CD4-positive, alpha-beta memory T cell (primary cell): ENCODE data around the gene RANBP2. TPM values are rescaled to one million over a fixed set of nuclear protein-coding genes. Genes with fewer than 3 reads are reported as not detected.
A peak's percentile ranks its signal among the peaks of the same experiment; 100 is the strongest.

Source experiments
- CTCF ChIA-PET: fragments of 350-600 bp; sonication (Branson Sonifier 250); formaldehyde crosslinking; loops from one replicate; lab custom pipeline; 2021; ENCODE audit warnings: inconsistent platforms; ENCODE audit not compliant: partially characterized antibody; lab: Charles Lee
- POLR2A ChIA-PET: fragments of 350-600 bp; sonication (Branson Sonifier 250); formaldehyde crosslinking; loops from one replicate; lab custom pipeline; 2021; ENCODE audit not compliant: partially characterized antibody; lab: Charles Lee
- DNase-seq, 5 donors: peaks; one replicate each; pipeline versions ENCODE4 v3.0.0 to v3.0.0-alpha.2; 2020 to 2022; ENCODE audit warnings: mixed read lengths in 1 of 5
- H3K27ac ChIP-seq: one replicate; pipeline ENCODE4 v1.7.0; 2013; ENCODE audit warnings: low read depth, low read length
- H3K27me3 ChIP-seq: 2 replicates; pipeline ENCODE4 v1.7.0; 2013; ENCODE audit warnings: mild to moderate bottlenecking, low read length, moderate library complexity; ENCODE audit not compliant: insufficient read depth
- H3K36me3 ChIP-seq: 2 replicates; pipeline ENCODE4 v1.7.0; 2013; ENCODE audit warnings: mild to moderate bottlenecking, low read length, moderate library complexity; ENCODE audit not compliant: insufficient read depth
- H3K4me1 ChIP-seq: 2 replicates; pipeline ENCODE4 v1.7.0; 2013; ENCODE audit warnings: mild to moderate bottlenecking, low read length, moderate library complexity; ENCODE audit not compliant: insufficient read depth
- H3K4me3 ChIP-seq, 2 donors: one replicate each; pipeline ENCODE4 v1.7.0; 2013; ENCODE audit warnings: low read length in 2 of 2, mild to moderate bottlenecking in 1 of 2
- H3K9me3 ChIP-seq, 2 donors: one replicate each; pipeline ENCODE4 v1.7.0; 2013; ENCODE audit warnings: low read length in 2 of 2, control low read depth in 1 of 2; ENCODE audit not compliant: control insufficient read depth in 1 of 2
- H3K27ac Mint-ChIP-seq, 7 donors: one replicate each; pipeline ENCODE4 v1.8.0; 2020 to 2021; ENCODE audit warnings: mixed read lengths in 7 of 7, mild to moderate bottlenecking in 6 of 7, inconsistent platforms in 3 of 7, moderate library complexity in 3 of 7
- H3K27me3 Mint-ChIP-seq, 2 donors: one replicate each; pipeline ENCODE4 v1.8.0; 2020 to 2021; ENCODE audit warnings: mixed read lengths in 2 of 2
- H3K36me3 Mint-ChIP-seq, 2 donors: one replicate each; pipeline ENCODE4 v1.8.0; 2020 to 2021; ENCODE audit warnings: mixed read lengths in 2 of 2, inconsistent platforms in 1 of 2, mild to moderate bottlenecking in 1 of 2
- H3K4me1 Mint-ChIP-seq, 4 donors: one replicate each; pipeline ENCODE4 v1.8.0; 2020 to 2021; ENCODE audit warnings: mixed read lengths in 4 of 4, mild to moderate bottlenecking in 1 of 4
- H3K4me3 Mint-ChIP-seq, 8 donors: one replicate each; pipeline ENCODE4 v1.8.0; 2020 to 2021; ENCODE audit warnings: mixed read lengths in 8 of 8, mild to moderate bottlenecking in 7 of 8, moderate library complexity in 6 of 8, inconsistent platforms in 3 of 8
- H3K9me3 Mint-ChIP-seq, 8 donors: one replicate each; pipeline ENCODE4 v1.8.0; 2020 to 2021; ENCODE audit warnings: mixed read lengths in 8 of 8, mild to moderate bottlenecking in 5 of 8, inconsistent platforms in 3 of 8, moderate library complexity in 1 of 8
- intact Hi-C: fragments of 100-400 bp; cut with micrococcal nuclease; formaldehyde crosslinking; loops from one replicate; pipeline ENCODE4 v1.15.1; 2023
- polyA plus RNA-seq, 2 donors: library from polyadenylated mRNA; unstranded; fragments of 300-500 nt; fragmentation: Illumina TruSeq; gene quantifications; one replicate each; pipeline ENCODE4 v1.2.3, GENCODE V29; 2021
- total RNA-seq, 2 experiments: library from RNA; stranded (reverse); gene quantifications; one replicate each; pipeline ENCODE4 v1.2.3, GENCODE V29; 2021

RANBP2 gene
- total and polyA plus RNA-seq, 4 experiments from 2014 or later, result 2.8 to 102 (median 52.6) TPM

DNA sequence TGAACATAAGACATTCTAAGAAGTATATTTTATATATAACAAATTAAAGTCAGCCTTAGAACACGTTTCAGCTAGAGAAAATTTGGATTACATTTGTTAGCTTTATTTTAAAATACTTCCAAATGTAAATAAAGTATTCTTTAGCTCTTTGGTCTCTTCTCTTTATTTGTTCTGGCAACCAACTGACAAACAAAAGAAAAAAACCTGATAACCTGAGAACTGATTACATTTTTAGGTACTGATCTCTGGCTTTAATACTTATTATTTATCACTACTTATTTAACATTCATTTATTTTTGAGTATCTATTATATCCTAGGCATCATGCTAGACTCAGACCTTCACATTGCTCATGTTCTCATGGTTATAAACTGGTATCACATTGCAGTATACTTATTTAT, 85.8 kb downstream of the RANBP2 start:
- intact Hi-C loops, result no loop called here
- no peaks in the 10 kb centered on the region for H3K27me3 ChIP-seq
- CTCF ChIA-PET, result interaction anchor here (0.7 kb wide), 1 partner anchor 11 kb away, joined by 3 read pairs; no protein-coding TSS in a partner anchor

GRCh38 chr2:108805782-108806181, 86.5 kb downstream of the RANBP2 start:
- no peak overlapping the region for H3K4me3 Mint-ChIP-seq
- no peak overlapping the region for H3K27ac ChIP-seq
- no peak overlapping the region for H3K4me3 ChIP-seq
- peaks cover 0 to 6% (median under 1%) of the 10 kb centered on the region in 4 donors for H3K4me1 Mint-ChIP-seq
- POLR2A ChIA-PET, result no interaction called here
- peak overlapping the region in 1 of 7 donors; percentile 33 for H3K27ac Mint-ChIP-seq
- H3K9me3 ChIP-seq, result peaks cover 0 to 10% of the 10 kb centered on the region in 2 donors
- H3K27me3 ChIP-seq, result no peaks in the 10 kb centered on the region
- DNase-seq, result no peak
- H3K36me3 Mint-ChIP-seq, result peaks cover 49 to 50% of the 10 kb centered on the region in 2 donors
- peaks cover 3 to 25% (median 19%) of the 10 kb centered on the region in 8 donors for H3K9me3 Mint-ChIP-seq
- H3K27me3 Mint-ChIP-seq, result no peaks in the 10 kb centered on the region
- intact Hi-C loops, result no loop called here
- H3K36me3 ChIP-seq, result peaks cover 6% of the 10 kb centered on the region
- H3K4me1 ChIP-seq, result no peaks in the 10 kb centered on the region
- CTCF ChIA-PET, result interaction anchor here (0.7 kb wide), 1 partner anchor 10 kb away, joined by 3 read pairs; no protein-coding TSS in a partner anchor

More for the DNA sequence above, 85.8 kb downstream of the RANBP2 start:
- no peak for DNase-seq
- peaks cover 6% of the 10 kb centered on the region for H3K36me3 ChIP-seq
- no peak overlapping the region for H3K27ac ChIP-seq
- Mint-ChIP-seq H3K27me3 (no peaks in the 10 kb centered on the region), H3K4me1 (peaks cover 0 to 5% (median under 1%) of the 10 kb centered on the region in 4 donors), H3K36me3 (peaks cover 42% of the 10 kb centered on the region in 2 donors), H3K4me3 (no peak overlapping the region), H3K9me3 (peaks cover 0 to 17% (median 13%) of the 10 kb centered on the region in 8 donors), H3K27ac (no peak overlapping the region)
- no peaks in the 10 kb centered on the region for H3K4me1 ChIP-seq
- no peak overlapping the region for H3K4me3 ChIP-seq
- H3K9me3 ChIP-seq, result peaks cover 0 to 6% of the 10 kb centered on the region in 2 donors
- POLR2A ChIA-PET, result no interaction called here

DNA sequence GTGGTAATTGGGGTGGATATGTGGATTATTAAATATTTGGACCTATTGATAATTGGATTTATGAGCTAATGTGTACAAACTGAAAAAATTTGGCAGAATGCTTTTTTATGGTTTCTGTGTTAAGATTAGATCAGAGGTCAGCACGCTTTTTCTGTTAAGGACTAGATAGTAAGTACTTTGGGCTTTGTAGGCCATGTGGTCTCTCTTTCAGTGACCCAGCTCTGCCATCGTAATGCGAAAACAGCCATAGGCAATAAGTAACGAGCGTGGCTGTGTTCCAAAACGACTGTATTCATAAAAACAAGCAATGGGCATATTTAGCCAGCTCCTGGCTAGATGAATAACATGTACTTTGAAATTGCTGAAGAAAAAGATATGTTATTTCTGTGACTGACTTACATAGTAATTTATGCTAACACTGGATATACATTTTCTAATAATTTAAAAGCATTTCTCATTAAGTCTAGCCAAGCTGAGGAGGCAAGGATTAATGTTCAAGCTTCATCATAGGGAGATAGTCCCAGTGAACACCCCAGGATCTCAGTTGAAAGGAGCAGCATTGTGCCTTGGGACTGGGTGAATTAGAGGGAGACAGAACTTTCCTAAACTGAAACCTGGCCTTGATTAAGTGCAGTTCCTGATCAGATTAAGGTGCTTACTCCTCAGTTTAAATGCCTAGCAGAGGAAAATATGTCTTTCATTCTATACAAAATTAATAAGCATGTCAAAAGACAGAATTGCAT, 87.3 kb downstream of the RANBP2 start:
- peaks cover 0 to 10% of the 10 kb centered on the region in 2 donors for H3K9me3 ChIP-seq
- H3K27me3 Mint-ChIP-seq, result no peaks in the 10 kb centered on the region
- H3K36me3 ChIP-seq, result peaks cover 6% of the 10 kb centered on the region
- H3K27ac ChIP-seq, result no peak overlapping the region
- ChIA-PET POLR2A (no interaction called here), CTCF (no interaction called here)
- H3K4me1 Mint-ChIP-seq, result peaks cover 0 to 6% (median under 1%) of the 10 kb centered on the region in 4 donors
- no peak overlapping the region for H3K27ac Mint-ChIP-seq
- no peak for DNase-seq
- H3K4me3 Mint-ChIP-seq, result no peak overlapping the region
- intact Hi-C loops, result no loop called here
- no peaks in the 10 kb centered on the region for H3K27me3 ChIP-seq
- peaks cover 3 to 29% (median 19%) of the 10 kb centered on the region in 8 donors for H3K9me3 Mint-ChIP-seq
- no peak overlapping the region for H3K4me3 ChIP-seq
- no peaks in the 10 kb centered on the region for H3K4me1 ChIP-seq
- peaks cover 53% of the 10 kb centered on the region in 2 donors for H3K36me3 Mint-ChIP-seq

- intact Hi-C loops, result no loop called here
- POLR2A ChIA-PET, result no interaction called here
- no peak overlapping the region for H3K4me3 ChIP-seq
Observed at GRCh38 chr2:108809936-108810335, 90.7 kb downstream of the RANBP2 start.

DNA sequence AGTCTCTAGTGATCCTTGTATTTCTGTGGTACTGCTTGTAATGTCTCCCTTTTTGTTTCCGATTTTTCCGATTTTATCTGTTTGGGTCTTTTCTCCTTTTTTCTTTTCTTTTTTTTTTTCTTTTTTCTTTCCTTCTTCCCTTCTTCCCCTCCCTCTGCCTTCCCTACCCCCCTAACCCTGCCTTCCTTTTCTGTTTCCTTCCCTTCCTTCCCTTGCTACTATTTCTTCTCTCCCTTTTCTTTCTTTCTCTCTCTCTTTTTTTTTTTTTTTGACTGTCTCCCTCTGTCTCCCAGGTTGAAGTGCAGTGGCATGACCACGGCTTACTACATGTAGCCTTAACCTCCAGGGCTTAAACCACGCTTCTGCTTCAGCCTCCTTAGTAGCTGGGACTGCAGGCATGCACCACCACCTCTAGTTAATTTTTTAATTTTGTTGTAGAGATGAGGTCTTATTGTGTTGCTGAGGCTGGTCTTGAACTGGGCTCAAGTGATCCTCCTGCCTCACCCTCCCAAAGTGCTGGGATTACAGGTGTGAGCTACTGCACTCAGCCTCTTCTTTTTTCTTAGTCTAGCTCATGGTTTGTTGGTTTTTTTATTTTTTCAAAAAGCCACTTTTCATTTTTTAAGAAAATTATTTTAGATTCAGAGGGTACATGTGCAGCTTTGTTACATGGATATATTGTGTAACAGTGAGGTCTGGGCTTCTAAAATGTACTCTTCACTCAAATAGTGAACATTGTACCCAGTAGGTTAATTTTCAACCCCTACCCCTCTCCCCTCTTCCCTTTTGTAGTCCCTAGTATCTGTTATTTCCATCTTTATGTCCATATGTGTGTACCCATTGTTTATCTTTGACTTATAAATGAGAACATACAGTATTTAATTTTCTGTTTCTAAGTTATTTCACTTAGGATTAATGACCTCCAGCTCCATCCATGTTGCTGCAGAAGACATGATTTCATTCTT, 92.0 kb downstream of the RANBP2 start:
- DNase-seq, result no peak
- H3K36me3 ChIP-seq, result no peaks in the 10 kb centered on the region
- peaks cover 0 to 10% of the 10 kb centered on the region in 2 donors for H3K9me3 ChIP-seq
- CTCF ChIA-PET, result no interaction called here
- no peak overlapping the region for H3K4me3 Mint-ChIP-seq
- no peaks in the 10 kb centered on the region for H3K4me1 ChIP-seq
- H3K36me3 Mint-ChIP-seq, result peaks cover 52 to 59% of the 10 kb centered on the region in 2 donors
- peaks cover 0 to 6% (median under 1%) of the 10 kb centered on the region in 4 donors for H3K4me1 Mint-ChIP-seq
- H3K27ac Mint-ChIP-seq, result no peak overlapping the region
- POLR2A ChIA-PET, result no interaction called here
- no peak overlapping the region for H3K4me3 ChIP-seq
- peaks cover 3 to 29% (median 19%) of the 10 kb centered on the region in 8 donors for H3K9me3 Mint-ChIP-seq
- intact Hi-C loops, result no loop called here
- H3K27ac ChIP-seq, result no peak overlapping the region
- no peaks in the 10 kb centered on the region for H3K27me3 ChIP-seq
- H3K27me3 Mint-ChIP-seq, result no peaks in the 10 kb centered on the region

More at GRCh38 chr2:108809936-108810335, 90.7 kb downstream of the RANBP2 start:
- Histone ChIP-seq H3K36me3 (no peaks in the 10 kb centered on the region), H3K27ac (no peak overlapping the region), H3K27me3 (no peaks in the 10 kb centered on the region), H3K9me3 (peaks cover 0 to 10% of the 10 kb centered on the region in 2 donors), H3K4me1 (no peaks in the 10 kb centered on the region)
- Mint-ChIP-seq H3K4me3 (no peak overlapping the region), H3K4me1 (peaks cover 0 to 6% (median under 1%) of the 10 kb centered on the region in 4 donors), H3K36me3 (peaks cover 53 to 55% of the 10 kb centered on the region in 2 donors), H3K27me3 (no peaks in the 10 kb centered on the region), H3K9me3 (peaks cover 3 to 29% (median 19%) of the 10 kb centered on the region in 8 donors), H3K27ac (peak overlapping the region in 1 of 7 donors; percentile 68)
- no peak for DNase-seq
- CTCF ChIA-PET, result no interaction called here

GRCh38 chr2:108813732-108814131, 94.5 kb downstream of the RANBP2 start:
- Mint-ChIP-seq H3K27me3 (no peaks in the 10 kb centered on the region), H3K9me3 (peaks cover 3 to 25% (median 19%) of the 10 kb centered on the region in 8 donors), H3K4me3 (no peak overlapping the region), H3K27ac (peak overlapping the region in 1 of 7 donors; percentile 13), H3K36me3 (peaks cover 48 to 50% of the 10 kb centered on the region in 2 donors), H3K4me1 (peaks cover 0 to 2% (median under 1%) of the 10 kb centered on the region in 4 donors)
- H3K9me3 ChIP-seq, result peaks cover 0 to 10% of the 10 kb centered on the region in 2 donors
- DNase-seq, result no peak
- intact Hi-C loops, result no loop called here
- no peak overlapping the region for H3K27ac ChIP-seq
- H3K27me3 ChIP-seq, result no peaks in the 10 kb centered on the region
- H3K36me3 ChIP-seq, result no peaks in the 10 kb centered on the region
- H3K4me3 ChIP-seq, result no peak overlapping the region
- no peaks in the 10 kb centered on the region for H3K4me1 ChIP-seq
- POLR2A ChIA-PET, result no interaction called here
- CTCF ChIA-PET, result no interaction called here
